GM19452 (cell line): ENCODE data around the gene FAM168B.

Source experiments
- ATAC-seq: cut with Tn5 transposase; IDR thresholded peaks from one replicate; pipeline ENCODE4 v1.9.1; 2021; ENCODE audit not compliant: unreplicated experiment

FAM168B gene

GRCh38 chr2:131040661-131041401 is 52.4 kb downstream of the FAM168B start:
- ATAC-seq: no peak

GRCh38 chr2:131039908-131040660 is 53.2 kb downstream of the FAM168B start:
- no peak for ATAC-seq

- ATAC-seq: no peak
These were observed 53.7 kb downstream of the FAM168B start for GRCh38 chr2:131039535-131039907.

GRCh38 chr2:131039101-131039440 is 54.2 kb downstream of the FAM168B start:
- ATAC-seq: no peak

- ATAC-seq: no peak
These were observed 54.8 kb downstream of the FAM168B start for GRCh38 chr2:131038258-131039100.

GRCh38 chr2:131037398-131038257 is 55.6 kb downstream of the FAM168B start:
- ATAC-seq: no peak

GRCh38 chr2:131036696-131037397 is 56.4 kb downstream of the FAM168B start:
- ATAC-seq: no peak

GRCh38 chr2:131036269-131036668 is 57.0 kb downstream of the FAM168B start:
- ATAC-seq: no peak

GRCh38 chr2:131035826-131036231 is 57.4 kb downstream of the FAM168B start:
- ATAC-seq: no peak

- ATAC-seq: no peak
These were observed 58.0 kb downstream of the FAM168B start for GRCh38 chr2:131035112-131035825.

GRCh38 chr2:131034122-131035051 is 58.9 kb downstream of the FAM168B start:
- ATAC-seq: no peak

- ATAC-seq: no peak
These were observed 59.5 kb downstream of the FAM168B start for GRCh38 chr2:131033786-131034121.

- no peak for ATAC-seq
These were observed 60.8 kb downstream of the FAM168B start for GRCh38 chr2:131032393-131032836.

- no peak for ATAC-seq
These were observed 61.4 kb downstream of the FAM168B start for GRCh38 chr2:131031875-131032274.

- no peak for ATAC-seq
These were observed 61.8 kb downstream of the FAM168B start for GRCh38 chr2:131031431-131031841.

GRCh38 chr2:131030478-131030971 is 62.7 kb downstream of the FAM168B start:
- no peak for ATAC-seq

- ATAC-seq: no peak
These were observed 63.4 kb downstream of the FAM168B start for GRCh38 chr2:131029812-131030211.
